H9 (cell line): ENCODE data around the gene SMYD2. TPM values are rescaled to one million over a fixed set of nuclear protein-coding genes. Genes with fewer than 3 reads are reported as not detected.

ENCODE experiments used
- DNase-seq: peaks from one replicate; pipeline ENCODE4 v3.0.0-alpha.2; 2017
- H2AFZ ChIP-seq: one replicate; pipeline ENCODE4 v1.6.1; 2013; ENCODE audit warnings: mild to moderate bottlenecking, low read length, control low read depth, moderate library complexity
- H2AK5ac ChIP-seq: 2 replicates; pipeline ENCODE4 v1.6.1; 2013; ENCODE audit warnings: low read length, control low read depth, mixed read lengths; ENCODE audit not compliant: insufficient read length
- H2BK120ac ChIP-seq: one replicate; pipeline ENCODE4 v1.6.1; 2013; ENCODE audit warnings: low read depth, mild to moderate bottlenecking, low read length, control low read depth, inconsistent platforms; ENCODE audit not compliant: poor library complexity, severe bottlenecking
- H2BK12ac ChIP-seq: 2 replicates; pipeline ENCODE4 v1.6.1; 2013; ENCODE audit warnings: low read length, control low read depth, mixed read lengths, low read depth; ENCODE audit not compliant: insufficient read length
- H2BK15ac ChIP-seq: 2 replicates; pipeline ENCODE4 v1.6.1; 2013; ENCODE audit warnings: low read depth, low read length, control low read depth
- H2BK20ac ChIP-seq: one replicate; pipeline ENCODE4 v1.6.1; 2013; ENCODE audit warnings: low read depth, mild to moderate bottlenecking, low read length, control low read depth, inconsistent platforms; ENCODE audit not compliant: poor library complexity, severe bottlenecking
- H2BK5ac ChIP-seq: 2 replicates; pipeline ENCODE4 v1.6.1; 2013; ENCODE audit warnings: low read length, control low read depth, mixed read lengths; ENCODE audit not compliant: insufficient read length
- H3K14ac ChIP-seq: 2 replicates; pipeline ENCODE4 v1.6.1; 2013; ENCODE audit warnings: low read length, control low read depth; ENCODE audit not compliant: insufficient read depth
- H3K18ac ChIP-seq: 2 replicates; pipeline ENCODE4 v1.6.1; 2013; ENCODE audit warnings: low read depth, mild to moderate bottlenecking, mixed read lengths, low read length, control low read depth; ENCODE audit not compliant: insufficient read length
- H3K23ac ChIP-seq: 2 replicates; pipeline ENCODE4 v1.6.1; 2013; ENCODE audit warnings: low read length, control low read depth, mixed read lengths, low read depth; ENCODE audit not compliant: insufficient read length
- H3K23me2 ChIP-seq: 2 replicates; pipeline ENCODE4 v1.6.1; 2013; ENCODE audit warnings: low read depth, mild to moderate bottlenecking, mixed read lengths, low read length, control low read depth; ENCODE audit not compliant: insufficient read length, poor library complexity, severe bottlenecking
- H3K27ac ChIP-seq: 2 replicates; pipeline ENCODE4 v1.5.1; 2013; ENCODE audit warnings: low read length, control low read depth, mixed read lengths, low read depth; ENCODE audit not compliant: insufficient read length
- H3K27me3 ChIP-seq: 2 replicates; pipeline ENCODE4 v1.6.1; 2013; ENCODE audit warnings: low read length, control low read depth, inconsistent platforms; ENCODE audit not compliant: insufficient read depth
- H3K4ac ChIP-seq: 2 replicates; pipeline ENCODE4 v1.6.1; 2013; ENCODE audit warnings: low read depth, mild to moderate bottlenecking, control low read depth, inconsistent platforms, low read length, moderate library complexity
- H3K4me1 ChIP-seq: 2 replicates; pipeline ENCODE4 v1.6.1; 2013; ENCODE audit warnings: low read length, control low read depth, inconsistent platforms; ENCODE audit not compliant: insufficient read depth
- H3K4me2 ChIP-seq: 2 replicates; pipeline ENCODE4 v1.6.1; 2013; ENCODE audit warnings: low read length, control low read depth, mixed read lengths; ENCODE audit not compliant: insufficient read length, insufficient read depth
- H3K56ac ChIP-seq: 2 replicates; pipeline ENCODE4 v1.6.1; 2013; ENCODE audit warnings: low read depth, mild to moderate bottlenecking, mixed read lengths, low read length, control low read depth; ENCODE audit not compliant: insufficient read length
- H3K79me1 ChIP-seq: 2 replicates; pipeline ENCODE4 v1.6.1; 2013; ENCODE audit warnings: low read depth, mild to moderate bottlenecking, moderate library complexity, low read length, control low read depth, inconsistent platforms; ENCODE audit not compliant: insufficient read depth, poor library complexity, severe bottlenecking
- H3K79me2 ChIP-seq: 2 replicates; pipeline ENCODE4 v1.6.1; 2013; ENCODE audit warnings: low read length, control low read depth, inconsistent platforms; ENCODE audit not compliant: insufficient read depth
- H3K9ac ChIP-seq: 2 replicates; pipeline ENCODE4 v1.6.1; 2013; ENCODE audit warnings: low read length, control low read depth, mixed read lengths; ENCODE audit not compliant: insufficient read length; ENCODE audit errors: extremely low read depth
- H3K9me3 ChIP-seq: one replicate; pipeline ENCODE4 v1.6.1; 2013; ENCODE audit warnings: low read depth, low read length, inconsistent platforms; ENCODE audit not compliant: control insufficient read depth
- H3T11ph ChIP-seq: one replicate; pipeline ENCODE4 v1.6.1; 2013; ENCODE audit warnings: mild to moderate bottlenecking, low read length, control low read depth, inconsistent platforms
- H4K20me1 ChIP-seq: one replicate; pipeline ENCODE4 v1.6.1; 2013; ENCODE audit not compliant: control insufficient read depth, insufficient read length, insufficient read depth
- H4K5ac ChIP-seq: 2 replicates; pipeline ENCODE4 v1.6.1; 2013; ENCODE audit warnings: low read depth, mild to moderate bottlenecking, mixed read lengths, low read length, control low read depth; ENCODE audit not compliant: insufficient read length
- H4K8ac ChIP-seq: replicated peaks from 2 replicates; pipeline ENCODE4 v1.6.1; 2013; ENCODE audit warnings: low read length, control low read depth, mixed read lengths, low read depth; ENCODE audit not compliant: insufficient read length
- H4K91ac ChIP-seq: 2 replicates; pipeline ENCODE4 v1.6.1; 2013; ENCODE audit warnings: low read depth, mild to moderate bottlenecking, moderate library complexity, mixed read lengths, low read length, control low read depth; ENCODE audit not compliant: insufficient read length
- H3K27ac Mint-ChIP-seq, 3 experiments: 2 replicates in 2 of 3; 3 replicates in 1 of 3; pipeline ENCODE4 v1.8.0; 2020 to 2021; ENCODE audit warnings: mixed read lengths in 3 of 3, mild to moderate bottlenecking in 1 of 3, moderate library complexity in 1 of 3
- H3K27me3 Mint-ChIP-seq: 2 replicates; pipeline ENCODE4 v1.8.0; 2021; ENCODE audit warnings: low read depth, mild to moderate bottlenecking, moderate library complexity, mixed read lengths
- H3K36me3 Mint-ChIP-seq, 3 experiments: 2 replicates in 2 of 3; 3 replicates in 1 of 3; pipeline ENCODE4 v1.8.0; 2020 to 2021; ENCODE audit warnings: low read depth in 3 of 3, mixed read lengths in 3 of 3; ENCODE audit not compliant: insufficient read depth in 1 of 3
- H3K4me1 Mint-ChIP-seq, 2 experiments: 2 replicates each; pipeline ENCODE4 v1.8.0; 2020; ENCODE audit warnings: mixed read lengths in 2 of 2
- H3K4me3 Mint-ChIP-seq, 2 experiments: 2 replicates in 1 of 2; 3 replicates in 1 of 2; pipeline ENCODE4 v1.8.0; 2020 to 2021; ENCODE audit warnings: mild to moderate bottlenecking in 2 of 2, mixed read lengths in 2 of 2, moderate library complexity in 1 of 2
- H3K9me3 Mint-ChIP-seq, 2 experiments: 2 replicates in 1 of 2; 3 replicates in 1 of 2; pipeline ENCODE4 v1.8.0; 2020; ENCODE audit warnings: mild to moderate bottlenecking in 2 of 2, mixed read lengths in 2 of 2, moderate library complexity in 1 of 2
- CTCF ChIP-seq: fragments of 200-600 bp; sonication (generic); conservative IDR thresholded peaks from 3 replicates; pipeline ENCODE4 v1.8.0; 2021; ENCODE audit warnings: antibody characterized with exemption, mild to moderate bottlenecking
- WGBS: extraction: QIAGEN DNeasy Blood & Tissue Kit; methylation state at CpG from one replicate; pipeline ENCODE4 v1.1.7; 2013; ENCODE audit warnings: missing lambda C conversion rate, low lambda C conversion rate, mixed read lengths; ENCODE audit not compliant: insufficient read length; ENCODE audit errors: extremely low coverage; 5-methylcytosine and 5-hydroxymethylcytosine counted together
- total RNA-seq: library from RNA; stranded (reverse); gene quantifications from 2 replicates; pipeline ENCODE4 v1.2.1, GENCODE V29; 2021

Gene SMYD2
- total RNA-seq, 1 experiment from 2014 or later, result 10.9 TPM

- Histone ChIP-seq H4K5ac (no peak overlapping the region), H2BK120ac (no peak overlapping the region), H3K79me2 (no peaks in the 10 kb centered on the region), H3K9me3 (no peaks in the 10 kb centered on the region), H3K79me1 (no peaks in the 10 kb centered on the region), H3K9ac (no peak overlapping the region), H4K20me1 (no peaks in the 10 kb centered on the region), H2BK12ac (no peak overlapping the region), H3K23me2 (no peaks in the 10 kb centered on the region), H2AK5ac (no peak overlapping the region), H2AFZ (no peak overlapping the region), H4K91ac (no peak overlapping the region), H3K4ac (no peak overlapping the region), H2BK20ac (no peak overlapping the region), H2BK15ac (no peak overlapping the region), H3K27me3 (peaks cover 5% of the 10 kb centered on the region; the same call in 1 of the 2 replicates), H3K4me2 (no peak overlapping the region), H3K18ac (no peak overlapping the region), H3K14ac (no peak overlapping the region), H3K23ac (no peak overlapping the region), H3K4me1 (peaks cover 4% of the 10 kb centered on the region), H4K8ac (no peak overlapping the region), H2BK5ac (no peak overlapping the region), H3T11ph (no peak overlapping the region), H3K56ac (no peak overlapping the region), H3K27ac (no peak overlapping the region)
- TF ChIP-seq CTCF, result no peak
- no peak overlapping the region for H3K27ac Mint-ChIP-seq
- H3K4me3 Mint-ChIP-seq, result no peak overlapping the region
- H3K4me1 Mint-ChIP-seq, result peaks cover 22 to 31% of the 10 kb centered on the region in 2 experiments
- no CpG with 5 or more reads among the region's 9 CpGs for WGBS
- H3K36me3 Mint-ChIP-seq, result no peaks in the 10 kb centered on the region
- no peak for DNase-seq
- no peaks in the 10 kb centered on the region for H3K9me3 Mint-ChIP-seq
- peaks cover 32% of the 10 kb centered on the region for H3K27me3 Mint-ChIP-seq
These were observed 19.3 kb downstream of the SMYD2 start for GRCh38 chr1:214300149-214300780.
